GM23338 (cell line): ENCODE measurements around the gene SKIC8. TPM values are rescaled to one million over a fixed set of nuclear protein-coding genes. Genes with fewer than 3 reads are reported as not detected.

Experiments
- ATAC-seq: fragments of 200-7000 bp; cut with Tn5 transposase; 3 replicates; pipeline ENCODE4 v1.9.1; 2020
- DNase-seq: peaks from one replicate; pipeline ENCODE4 v3.0.0-alpha.2; 2015; ENCODE audit warnings: low spot score
- H2AFZ ChIP-seq: fragments of 200-600 bp; sonication (generic); 2 replicates; pipeline ENCODE4 v1.8.0; 2016; ENCODE audit warnings: antibody characterized with exemption, mild to moderate bottlenecking, moderate library complexity
- H3F3A ChIP-seq: fragments of 200-600 bp; sonication (generic); replicated peaks from 2 replicates; pipeline ENCODE4 v1.8.0; 2017; ENCODE audit warnings: antibody characterized with exemption, mixed run types, low read depth
- H3K27ac ChIP-seq: fragments of 200-600 bp; sonication (generic); 2 replicates; pipeline ENCODE4 v1.6.1; 2016; ENCODE audit warnings: low read depth
- H3K27me3 ChIP-seq: fragments of 200-600 bp; sonication (generic); 2 replicates; pipeline ENCODE4 v1.8.0; 2016; ENCODE audit warnings: mild to moderate bottlenecking, mixed run types, moderate library complexity; ENCODE audit not compliant: insufficient read depth
- H3K36me3 ChIP-seq: fragments of 200-600 bp; sonication (generic); 2 replicates; pipeline ENCODE4 v1.8.0; 2016; ENCODE audit warnings: mild to moderate bottlenecking; ENCODE audit not compliant: insufficient read depth
- H3K4me1 ChIP-seq: fragments of 200-600 bp; sonication (generic); 2 replicates; pipeline ENCODE4 v1.8.0; 2016; ENCODE audit warnings: mild to moderate bottlenecking, moderate library complexity; ENCODE audit not compliant: insufficient read depth
- H3K4me2 ChIP-seq: fragments of 200-600 bp; sonication (generic); 2 replicates; pipeline ENCODE4 v1.7.1; 2017; ENCODE audit warnings: mixed run types
- H3K4me3 ChIP-seq: fragments of 200-600 bp; sonication (generic); 2 replicates; pipeline ENCODE4 v1.6.1; 2016; ENCODE audit warnings: mixed run types
- H3K79me2 ChIP-seq: fragments of 200-600 bp; sonication (generic); replicated peaks from 2 replicates; pipeline ENCODE4 v1.8.0; 2017; ENCODE audit warnings: mild to moderate bottlenecking; ENCODE audit not compliant: insufficient read depth
- H3K9me2 ChIP-seq: fragments of 200-600 bp; sonication (generic); 2 replicates; pipeline ENCODE4 v1.8.0; 2017; ENCODE audit not compliant: insufficient read depth
- H4K20me1 ChIP-seq: fragments of 200-600 bp; sonication (generic); replicated peaks from 2 replicates; pipeline ENCODE4 v1.8.0; 2017; ENCODE audit warnings: mild to moderate bottlenecking; ENCODE audit not compliant: insufficient read depth
- H3K27ac Mint-ChIP-seq: 2 replicates; pipeline ENCODE4 v1.8.0; 2020; ENCODE audit warnings: inconsistent platforms, mild to moderate bottlenecking, moderate library complexity, mixed read lengths
- H3K27me3 Mint-ChIP-seq: 3 replicates; pipeline ENCODE4 v1.8.0; 2022; ENCODE audit warnings: low read depth, mild to moderate bottlenecking, moderate library complexity, mixed read lengths, inconsistent platforms; ENCODE audit not compliant: insufficient read depth, poor library complexity
- H3K36me3 Mint-ChIP-seq: 3 replicates; pipeline ENCODE4 v1.8.0; 2021; ENCODE audit warnings: low read depth, mild to moderate bottlenecking, inconsistent platforms, moderate library complexity, mixed read lengths
- H3K4me1 Mint-ChIP-seq: 3 replicates; pipeline ENCODE4 v1.8.0; 2020; ENCODE audit warnings: mild to moderate bottlenecking, inconsistent platforms, mixed read lengths
- H3K4me3 Mint-ChIP-seq: 3 replicates; pipeline ENCODE4 v1.8.0; 2021; ENCODE audit warnings: moderate library complexity, mild to moderate bottlenecking, inconsistent platforms, mixed read lengths
- H3K9me3 Mint-ChIP-seq: 3 replicates; pipeline ENCODE4 v1.8.0; 2020; ENCODE audit warnings: moderate library complexity, mild to moderate bottlenecking, inconsistent platforms, mixed read lengths
- CREB1 ChIP-seq: fragments of 250-450 bp; sonication (Bioruptor Pico); IDR thresholded peaks from 2 replicates; pipeline ENCODE4 v1.5.0; 2020; ENCODE audit warnings: low read depth, mild to moderate bottlenecking, moderate library complexity
- EZH2 ChIP-seq: fragments of 200-600 bp; sonication (generic); IDR thresholded peaks from one replicate; pipeline ENCODE4 v1.8.0; 2017; ENCODE audit warnings: antibody characterized with exemption, mild to moderate bottlenecking, low read depth; ENCODE audit not compliant: unreplicated experiment
- JUNB ChIP-seq: IDR thresholded peaks from one replicate; pipeline ENCODE4 v1.6.1; 2016; ENCODE audit warnings: antibody characterized with exemption; ENCODE audit not compliant: unreplicated experiment
- NANOG ChIP-seq: IDR thresholded peaks from 2 replicates; pipeline ENCODE4 v1.6.1; 2016; ENCODE audit warnings: antibody characterized with exemption, borderline replicate concordance
- REST ChIP-seq: IDR thresholded peaks from one replicate; pipeline ENCODE4 v1.6.1; 2018; ENCODE audit warnings: antibody characterized with exemption; ENCODE audit not compliant: unreplicated experiment
- STAT1 ChIP-seq: IDR thresholded peaks from one replicate; pipeline ENCODE4 v1.6.1; 2016; ENCODE audit warnings: antibody characterized with exemption; ENCODE audit not compliant: unreplicated experiment
- ZNF114 ChIP-seq: fragments of 250-450 bp; sonication (Bioruptor Pico); IDR thresholded peaks from 2 replicates; pipeline ENCODE4 v1.5.0; 2020; ENCODE audit warnings: mild to moderate bottlenecking, moderate library complexity
- ZNF331 ChIP-seq: fragments of 250-450 bp; sonication (Bioruptor Pico); IDR thresholded peaks from 2 replicates; pipeline ENCODE4 v1.5.0; 2020; ENCODE audit warnings: low read depth, mild to moderate bottlenecking, moderate library complexity
- polyA plus RNA-seq: library from polyadenylated mRNA; unstranded; fragments of >200 nt; fragmentation: Nextera tagmentation; extraction: Ambion mirVana; gene quantifications from 2 replicates; pipeline ENCODE4 v1.2.1, GENCODE V29; 2016
- total RNA-seq: library from RNA; depleted of rRNA; stranded (reverse); fragments of >200 nt; shearing (Covaris generic); gene quantifications from 2 replicates; pipeline ENCODE4 v1.2.3, GENCODE V29; 2014
- TF ChIP-seq, protein P1 (sequence below), 2 experiments: fragments of 200-600 bp in 1 of 2; sonication (generic) in 1 of 2; conservative IDR thresholded peaks; 2 replicates each; pipeline versions ENCODE4 v1.5.1 to v1.6.1; 2016 to 2017; ENCODE audit warnings: antibody characterized with exemption in 2 of 2, low read depth in 2 of 2, mild to moderate bottlenecking in 2 of 2, moderate library complexity in 1 of 2

The SKIC8 gene
- total and polyA plus RNA-seq, 2 experiments from 2014 or later, result 59.4 to 73.8 TPM

GRCh38 chr15:78274994-78275393, 24.4 kb downstream of the SKIC8 start:
- no peaks in the 10 kb centered on the region for H3K36me3 ChIP-seq
- H3K4me1 ChIP-seq, result no peaks in the 10 kb centered on the region
- no peak overlapping the region for H3K4me2 ChIP-seq
- H3K79me2 ChIP-seq, result no peaks in the 10 kb centered on the region
- no peak for TF ChIP-seq ZNF331 (CRISPR knock-in tag)
- no peak for TF ChIP-seq JUNB
- no peak for TF ChIP-seq NANOG
- no peak for TF ChIP-seq REST
- no peak for TF ChIP-seq CREB1
- no peak for TF ChIP-seq EZH2
- TF ChIP-seq ZNF114 (CRISPR knock-in tag), result no peak
- Mint-ChIP-seq H3K9me3 (no peaks in the 10 kb centered on the region), H3K27me3 (peaks cover 2% of the 10 kb centered on the region), H3K27ac (no peak overlapping the region), H3K36me3 (no peaks in the 10 kb centered on the region), H3K4me1 (no peaks in the 10 kb centered on the region), H3K4me3 (no peak overlapping the region)
- no peak for ATAC-seq
- no peak overlapping the region for H2AFZ ChIP-seq
- no peaks in the 10 kb centered on the region for H3K27me3 ChIP-seq
- no peaks in the 10 kb centered on the region for H3F3A ChIP-seq
- no peaks in the 10 kb centered on the region for H3K9me2 ChIP-seq
- no peaks in the 10 kb centered on the region for H4K20me1 ChIP-seq
- H3K4me3 ChIP-seq, result no peak overlapping the region
- DNase-seq, result no peak
- H3K27ac ChIP-seq, result no peak overlapping the region

DNA sequence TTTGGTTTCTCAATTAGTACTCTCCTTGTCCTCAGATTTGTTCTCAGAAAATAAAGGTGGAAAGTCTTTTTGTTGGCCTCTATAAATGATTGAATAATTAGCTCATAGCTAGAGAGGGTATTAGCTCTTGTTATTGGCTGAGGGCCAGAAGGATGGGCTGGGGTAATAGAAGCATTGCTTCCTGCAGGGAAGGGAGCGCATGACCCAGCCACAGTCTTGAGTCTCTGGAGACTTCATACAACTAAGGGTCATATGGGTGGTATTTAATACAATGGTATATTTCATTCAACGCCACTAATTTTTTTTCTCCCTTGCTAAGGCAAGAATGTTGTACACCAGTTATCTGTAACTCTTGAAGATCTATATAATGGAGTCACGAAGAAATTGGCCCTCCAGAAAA, 26.6 kb downstream of the SKIC8 start:
- no peak overlapping the region for H2AFZ ChIP-seq
- H3K9me2 ChIP-seq, result no peaks in the 10 kb centered on the region
- Mint-ChIP-seq H3K4me1 (no peaks in the 10 kb centered on the region), H3K27me3 (peaks cover 2% of the 10 kb centered on the region), H3K36me3 (no peaks in the 10 kb centered on the region), H3K27ac (no peak overlapping the region), H3K9me3 (no peaks in the 10 kb centered on the region), H3K4me3 (no peak overlapping the region)
- ATAC-seq (no peak), DNase-seq (no peak)
- H3K4me3 ChIP-seq, result no peak overlapping the region
- H3K27me3 ChIP-seq, result no peaks in the 10 kb centered on the region
- no peak overlapping the region for H3K27ac ChIP-seq
- H4K20me1 ChIP-seq, result no peaks in the 10 kb centered on the region
- H3F3A ChIP-seq, result no peaks in the 10 kb centered on the region
- no peaks in the 10 kb centered on the region for H3K79me2 ChIP-seq
- no peaks in the 10 kb centered on the region for H3K36me3 ChIP-seq
- no peaks in the 10 kb centered on the region for H3K4me1 ChIP-seq
- TF ChIP-seq, protein P1, sequence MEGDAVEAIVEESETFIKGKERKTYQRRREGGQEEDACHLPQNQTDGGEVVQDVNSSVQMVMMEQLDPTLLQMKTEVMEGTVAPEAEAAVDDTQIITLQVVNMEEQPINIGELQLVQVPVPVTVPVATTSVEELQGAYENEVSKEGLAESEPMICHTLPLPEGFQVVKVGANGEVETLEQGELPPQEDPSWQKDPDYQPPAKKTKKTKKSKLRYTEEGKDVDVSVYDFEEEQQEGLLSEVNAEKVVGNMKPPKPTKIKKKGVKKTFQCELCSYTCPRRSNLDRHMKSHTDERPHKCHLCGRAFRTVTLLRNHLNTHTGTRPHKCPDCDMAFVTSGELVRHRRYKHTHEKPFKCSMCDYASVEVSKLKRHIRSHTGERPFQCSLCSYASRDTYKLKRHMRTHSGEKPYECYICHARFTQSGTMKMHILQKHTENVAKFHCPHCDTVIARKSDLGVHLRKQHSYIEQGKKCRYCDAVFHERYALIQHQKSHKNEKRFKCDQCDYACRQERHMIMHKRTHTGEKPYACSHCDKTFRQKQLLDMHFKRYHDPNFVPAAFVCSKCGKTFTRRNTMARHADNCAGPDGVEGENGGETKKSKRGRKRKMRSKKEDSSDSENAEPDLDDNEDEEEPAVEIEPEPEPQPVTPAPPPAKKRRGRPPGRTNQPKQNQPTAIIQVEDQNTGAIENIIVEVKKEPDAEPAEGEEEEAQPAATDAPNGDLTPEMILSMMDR (conservative IDR thresholded peaks at IDR 0.05; ENCODE audit: low read depth in 2 of 2), result no peak
- TF ChIP-seq NANOG (no peak), ZNF331 (CRISPR knock-in tag) (no peak), STAT1 (no peak)
- H3K4me2 ChIP-seq, result no peak overlapping the region
